Smooth muscle cell (in vitro differentiated cells): ENCODE data around the gene ATG14. TPM values are rescaled to one million over a fixed set of nuclear protein-coding genes. Genes with fewer than 3 reads are reported as not detected.

Source experiments
- DNase-seq: peaks from one replicate; lab custom pipeline; 2025; ENCODE audit not compliant: unreplicated experiment; lab: John Stamatoyannopoulos, UW
- H2AFZ ChIP-seq: fragments of 200-600 bp; sonication (generic); 2 replicates; pipeline ENCODE4 v1.6.0; 2016; ENCODE audit warnings: antibody characterized with exemption, low read depth, mild to moderate bottlenecking
- H3F3A ChIP-seq: fragments of 200-600 bp; sonication (generic); 2 replicates; pipeline ENCODE4 v1.6.0; 2017; ENCODE audit warnings: antibody characterized with exemption, low read depth
- H3K27ac ChIP-seq: fragments of 200-600 bp; sonication (generic); 2 replicates; pipeline ENCODE4 v1.5.1; 2016; ENCODE audit warnings: low read depth, mild to moderate bottlenecking
- H3K27me3 ChIP-seq: fragments of 200-600 bp; sonication (generic); 2 replicates; pipeline ENCODE4 v1.6.1; 2016; ENCODE audit warnings: low read depth, mild to moderate bottlenecking
- H3K36me3 ChIP-seq: fragments of 200-600 bp; sonication (generic); 2 replicates; pipeline ENCODE4 v1.5.1; 2016; ENCODE audit warnings: low read depth
- H3K4me1 ChIP-seq: fragments of 200-600 bp; sonication (generic); 2 replicates; pipeline ENCODE4 v1.5.1; 2016; ENCODE audit warnings: low read depth
- H3K4me2 ChIP-seq: fragments of 200-600 bp; sonication (generic); 2 replicates; pipeline ENCODE4 v1.6.0; 2016; ENCODE audit warnings: mild to moderate bottlenecking
- H3K4me3 ChIP-seq: fragments of 200-600 bp; sonication (generic); 2 replicates; pipeline ENCODE4 v1.5.1; 2016; ENCODE audit warnings: mild to moderate bottlenecking
- H3K79me2 ChIP-seq: fragments of 200-600 bp; sonication (generic); 2 replicates; pipeline ENCODE4 v1.6.0; 2016; ENCODE audit warnings: low read depth, mild to moderate bottlenecking
- H3K9ac ChIP-seq: fragments of 200-600 bp; sonication (generic); 2 replicates; pipeline ENCODE4 v1.6.0; 2016; ENCODE audit warnings: low read depth
- H3K9me3 ChIP-seq: fragments of 200-600 bp; sonication (generic); replicated peaks from 2 replicates; pipeline ENCODE4 v1.5.1; 2016; ENCODE audit warnings: low read depth
- H4K20me1 ChIP-seq: fragments of 200-600 bp; sonication (generic); 2 replicates; pipeline ENCODE4 v1.6.0; 2016; ENCODE audit warnings: low read depth
- WGBS: methylation state at CpG from one replicate; pipeline ENCODE4 v1.1.7; 2016; ENCODE audit warnings: low lambda C conversion rate; 5-methylcytosine and 5-hydroxymethylcytosine counted together
- polyA plus RNA-seq: library from polyadenylated mRNA; unstranded; fragments of >200 nt; fragmentation: Nextera tagmentation; extraction: Ambion mirVana; gene quantifications from 2 replicates; pipeline ENCODE4 v1.2.1, GENCODE V29; 2016
- total RNA-seq: library from RNA; depleted of rRNA; stranded (reverse); fragments of >200 nt; gene quantifications from 2 replicates; pipeline ENCODE4 v1.2.3, GENCODE V29; 2014
- TF ChIP-seq, protein P1 (sequence below): fragments of 200-600 bp; sonication (generic); IDR thresholded peaks from 2 replicates; pipeline ENCODE4 v1.5.1; 2017; ENCODE audit warnings: borderline replicate concordance, mild to moderate bottlenecking, antibody characterized with exemption; ENCODE audit not compliant: insufficient read depth, poor library complexity, severe bottlenecking

The ATG14 gene
- total and polyA plus RNA-seq, 2 experiments from 2014 or later, result 3.2 to 11.6 TPM

DNA sequence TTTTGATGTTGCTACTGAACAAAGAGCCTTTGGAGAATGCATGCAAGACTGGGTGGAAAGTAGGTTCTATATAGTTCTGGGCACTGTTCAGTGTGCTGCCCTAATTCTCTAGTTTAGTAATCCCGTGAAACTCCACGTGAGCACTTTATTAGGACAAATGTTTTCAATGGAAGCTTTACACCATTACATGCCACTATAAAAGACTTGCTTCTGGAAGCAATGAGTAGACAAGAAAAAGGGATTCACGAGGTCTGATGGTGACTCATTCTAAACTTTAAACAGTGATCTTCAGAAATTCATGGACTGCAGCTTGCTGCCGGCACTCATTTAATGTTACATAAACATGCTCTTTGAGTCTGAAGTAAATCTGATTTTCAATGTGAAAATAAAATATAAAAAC is 22.3 kb downstream of the ATG14 start:
- Histone ChIP-seq H3K4me1 (no peaks in the 10 kb centered on the region), H3F3A (peaks cover 2% of the 10 kb centered on the region), H4K20me1 (no peaks in the 10 kb centered on the region), H3K79me2 (no peaks in the 10 kb centered on the region), H3K4me3 (no peak overlapping the region), H3K27ac (peak overlapping the region; percentile 69), H3K9me3 (no peaks in the 10 kb centered on the region), H2AFZ (no peak overlapping the region), H3K9ac (peak overlapping the region; percentile 37), H3K4me2 (peak overlapping the region; percentile 24), H3K36me3 (no peaks in the 10 kb centered on the region), H3K27me3 (no peaks in the 10 kb centered on the region)
- DNase-seq, result no peak
- WGBS, result 10% methylated on average over 4 of the region's 4 CpGs
- TF ChIP-seq, protein P1, sequence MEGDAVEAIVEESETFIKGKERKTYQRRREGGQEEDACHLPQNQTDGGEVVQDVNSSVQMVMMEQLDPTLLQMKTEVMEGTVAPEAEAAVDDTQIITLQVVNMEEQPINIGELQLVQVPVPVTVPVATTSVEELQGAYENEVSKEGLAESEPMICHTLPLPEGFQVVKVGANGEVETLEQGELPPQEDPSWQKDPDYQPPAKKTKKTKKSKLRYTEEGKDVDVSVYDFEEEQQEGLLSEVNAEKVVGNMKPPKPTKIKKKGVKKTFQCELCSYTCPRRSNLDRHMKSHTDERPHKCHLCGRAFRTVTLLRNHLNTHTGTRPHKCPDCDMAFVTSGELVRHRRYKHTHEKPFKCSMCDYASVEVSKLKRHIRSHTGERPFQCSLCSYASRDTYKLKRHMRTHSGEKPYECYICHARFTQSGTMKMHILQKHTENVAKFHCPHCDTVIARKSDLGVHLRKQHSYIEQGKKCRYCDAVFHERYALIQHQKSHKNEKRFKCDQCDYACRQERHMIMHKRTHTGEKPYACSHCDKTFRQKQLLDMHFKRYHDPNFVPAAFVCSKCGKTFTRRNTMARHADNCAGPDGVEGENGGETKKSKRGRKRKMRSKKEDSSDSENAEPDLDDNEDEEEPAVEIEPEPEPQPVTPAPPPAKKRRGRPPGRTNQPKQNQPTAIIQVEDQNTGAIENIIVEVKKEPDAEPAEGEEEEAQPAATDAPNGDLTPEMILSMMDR, result no peak

DNA sequence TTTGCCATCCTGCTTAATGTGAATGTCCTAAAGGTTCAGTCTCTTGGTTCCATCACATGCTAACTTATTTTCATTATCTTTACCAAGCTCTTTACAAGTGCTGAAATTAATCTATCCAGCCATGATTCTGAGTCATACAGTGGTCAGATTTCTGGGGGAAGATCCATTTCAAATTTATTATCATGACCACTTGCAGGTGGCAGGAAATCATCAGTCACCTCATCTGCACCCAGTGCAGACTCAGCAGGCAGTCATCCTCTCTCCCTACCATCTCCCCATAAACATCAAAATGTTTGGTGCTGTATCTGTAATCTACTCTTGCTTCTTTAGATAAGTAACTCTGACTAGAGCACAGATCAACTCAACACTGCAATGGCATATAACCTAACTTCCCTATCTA is 23.5 kb downstream of the ATG14 start:
- H3F3A ChIP-seq, result peaks cover 2% of the 10 kb centered on the region
- H3K4me2 ChIP-seq, result no peak overlapping the region
- H3K4me3 ChIP-seq, result no peak overlapping the region
- H4K20me1 ChIP-seq, result no peaks in the 10 kb centered on the region
- no peaks in the 10 kb centered on the region for H3K27me3 ChIP-seq
- no peaks in the 10 kb centered on the region for H3K9me3 ChIP-seq
- DNase-seq, result no peak
- no peak overlapping the region for H2AFZ ChIP-seq
- TF ChIP-seq, protein P1, result no peak
- H3K79me2 ChIP-seq, result no peaks in the 10 kb centered on the region
- no peaks in the 10 kb centered on the region for H3K4me1 ChIP-seq
- no peak overlapping the region for H3K9ac ChIP-seq
- no peak overlapping the region for H3K27ac ChIP-seq
- H3K36me3 ChIP-seq, result no peaks in the 10 kb centered on the region

DNA sequence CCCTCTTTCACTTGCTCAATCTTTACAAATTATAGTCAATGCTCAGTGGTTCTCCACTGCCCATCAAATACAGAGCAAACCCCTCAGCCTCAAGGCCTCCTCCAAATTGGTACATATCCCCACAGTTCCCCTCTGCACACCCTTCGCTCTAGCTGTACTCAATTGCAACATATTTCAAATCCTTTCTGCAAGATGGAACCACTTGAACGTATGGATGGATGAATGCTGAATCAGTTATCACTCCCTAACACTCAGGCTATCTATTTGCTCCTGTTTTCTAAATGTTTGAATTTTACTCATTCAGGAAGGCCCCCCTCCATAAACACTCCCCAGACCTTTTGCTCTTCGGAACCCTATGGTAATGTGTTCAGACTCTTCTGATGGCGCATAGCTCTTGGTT is 24.5 kb downstream of the ATG14 start:
- no peak overlapping the region for H3K4me2 ChIP-seq
- H3F3A ChIP-seq, result peaks cover 2% of the 10 kb centered on the region
- H3K4me3 ChIP-seq, result no peak overlapping the region
- H3K27ac ChIP-seq, result no peak overlapping the region
- H3K27me3 ChIP-seq, result no peaks in the 10 kb centered on the region
- no peaks in the 10 kb centered on the region for H3K4me1 ChIP-seq
- H3K36me3 ChIP-seq, result no peaks in the 10 kb centered on the region
- no peak for DNase-seq
- no peaks in the 10 kb centered on the region for H3K79me2 ChIP-seq
- H3K9ac ChIP-seq, result no peak overlapping the region
- WGBS, result 99% methylated on average over 4 of the region's 4 CpGs
- TF ChIP-seq, protein P1, result no peak
- H2AFZ ChIP-seq, result no peak overlapping the region
- H3K9me3 ChIP-seq, result no peaks in the 10 kb centered on the region
- no peaks in the 10 kb centered on the region for H4K20me1 ChIP-seq

DNA sequence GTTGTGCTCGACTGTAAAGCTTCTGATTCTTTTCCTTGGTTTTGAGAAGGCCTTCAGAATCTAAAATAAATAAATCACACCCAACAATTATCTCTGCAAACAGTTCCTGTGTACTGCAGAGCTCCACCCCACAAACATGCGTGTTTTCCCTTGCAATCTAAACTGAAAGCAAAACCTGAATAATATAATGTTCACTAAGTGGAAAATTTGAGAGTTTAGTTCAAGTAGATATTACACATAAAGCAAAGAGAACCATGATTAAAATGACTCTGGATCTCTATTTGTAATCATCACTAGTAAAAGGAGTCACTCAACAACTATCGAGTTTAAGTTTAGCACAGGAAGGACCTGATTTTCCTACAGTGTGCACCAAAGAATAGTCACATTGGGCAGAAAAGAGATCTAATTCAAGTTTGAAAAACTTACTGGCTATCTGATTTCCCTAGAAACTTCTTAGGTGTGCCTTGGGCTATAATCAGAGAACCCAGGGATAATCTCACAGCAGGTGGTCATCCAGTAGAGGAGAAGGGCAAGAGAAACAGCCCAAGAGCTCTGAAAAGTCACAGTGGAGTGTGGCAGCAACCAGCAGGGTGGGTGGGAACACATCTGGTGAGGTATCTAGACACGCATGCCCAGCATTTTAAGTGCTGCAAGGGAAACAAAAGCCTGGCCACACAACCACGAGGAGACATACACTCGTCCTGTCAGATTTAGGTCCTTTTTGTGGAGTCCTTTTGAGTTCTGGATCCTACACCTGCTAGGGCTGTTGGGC is 25.4 kb downstream of the ATG14 start:
- H3K36me3 ChIP-seq, result no peaks in the 10 kb centered on the region
- H3K27ac ChIP-seq, result no peak overlapping the region
- no peak overlapping the region for H2AFZ ChIP-seq
- no peak overlapping the region for H3K4me3 ChIP-seq
- no peaks in the 10 kb centered on the region for H3K4me1 ChIP-seq
- H3K79me2 ChIP-seq, result no peaks in the 10 kb centered on the region
- H3K9ac ChIP-seq, result no peak overlapping the region
- H3K4me2 ChIP-seq, result no peak overlapping the region
- peaks cover 2% of the 10 kb centered on the region for H3F3A ChIP-seq
- H3K9me3 ChIP-seq, result no peaks in the 10 kb centered on the region
- 94% methylated on average over 6 of the region's 6 CpGs for WGBS
- H3K27me3 ChIP-seq, result no peaks in the 10 kb centered on the region
- H4K20me1 ChIP-seq, result no peaks in the 10 kb centered on the region
- DNase-seq, result no peak
- TF ChIP-seq, protein P1, result no peak
